Karpas-422 (cell line): ENCODE results near the gene ZRANB1. TPM values are rescaled to one million over a fixed set of nuclear protein-coding genes. Genes with fewer than 3 reads are reported as not detected.
"Not testable (repeated sequence)": the region's sequence is repeated elsewhere in the genome, so short reads cannot be mapped to it uniquely, and the experiment has no call there.

Experiments used
- DNase-seq: peaks from one replicate; pipeline ENCODE4 v3.0.0-alpha.2; 2015
- H2AFZ ChIP-seq: fragments of 200-600 bp; sonication (generic); 2 replicates; pipeline ENCODE4 v1.6.1; 2014; ENCODE audit warnings: antibody characterized with exemption, low read length, mixed read lengths
- H3K27ac ChIP-seq: fragments of 200-600 bp; sonication (generic); 2 replicates; pipeline ENCODE4 v1.5.1; 2014; ENCODE audit warnings: mild to moderate bottlenecking, low read length, moderate library complexity
- H3K27me3 ChIP-seq: fragments of 200-600 bp; sonication (generic); 2 replicates; pipeline ENCODE4 v1.6.1; 2014; ENCODE audit warnings: low read length, mixed read lengths
- H3K36me3 ChIP-seq: fragments of 200-600 bp; sonication (generic); 2 replicates; pipeline ENCODE4 v1.6.1; 2014; ENCODE audit warnings: low read length, mixed read lengths; ENCODE audit not compliant: insufficient read depth
- H3K4me1 ChIP-seq: fragments of 200-600 bp; sonication (generic); 2 replicates; pipeline ENCODE4 v1.6.1; 2014; ENCODE audit warnings: mild to moderate bottlenecking, low read length, mixed read lengths
- H3K4me2 ChIP-seq: fragments of 200-600 bp; sonication (generic); 2 replicates; pipeline ENCODE4 v1.6.1; 2014; ENCODE audit warnings: low read length, low read depth, mild to moderate bottlenecking; ENCODE audit not compliant: poor library complexity, severe bottlenecking
- H3K4me3 ChIP-seq: fragments of 200-600 bp; sonication (generic); 2 replicates; pipeline ENCODE4 v1.5.1; 2014; ENCODE audit warnings: mild to moderate bottlenecking, antibody characterized with exemption, low read length, mixed read lengths
- H3K79me2 ChIP-seq: fragments of 200-600 bp; sonication (generic); 2 replicates; pipeline ENCODE4 v1.6.1; 2014; ENCODE audit warnings: mild to moderate bottlenecking, low read length, mixed read lengths
- H3K9ac ChIP-seq: fragments of 200-600 bp; sonication (generic); 2 replicates; pipeline ENCODE4 v1.6.0; 2014; ENCODE audit warnings: low read length
- H3K9me2 ChIP-seq: fragments of 200-600 bp; sonication (generic), shearing (Covaris generic); replicated peaks from 2 replicates; pipeline ENCODE4 v1.6.0; 2014; ENCODE audit warnings: mild to moderate bottlenecking, low read length, moderate library complexity; ENCODE audit not compliant: insufficient read depth
- H3K9me3 ChIP-seq: fragments of 300-700, 200-600 bp; sonication (generic); 2 replicates; pipeline ENCODE4 v1.6.1; 2014; ENCODE audit warnings: low read length, mixed read lengths
- H4K20me1 ChIP-seq: fragments of 200-600 bp; sonication (generic); 2 replicates; pipeline ENCODE4 v1.6.1; 2014; ENCODE audit warnings: mild to moderate bottlenecking, antibody characterized with exemption, low read length, low read depth; ENCODE audit not compliant: insufficient read depth
- total RNA-seq: library from RNA; depleted of rRNA; stranded (reverse); fragments of >200 nt; shearing (Covaris generic); gene quantifications from 2 replicates; pipeline ENCODE4 v1.2.3, GENCODE V29; 2014; ENCODE audit warnings: low replicate concordance

ZRANB1 gene
- total RNA-seq, 1 experiment from 2014 or later = 13.1 TPM

- H3K4me1 ChIP-seq = no peaks in the 10 kb centered on the region; the same call in 1 of the 2 replicates
- no peak overlapping the region for H2AFZ ChIP-seq
- no peaks in the 10 kb centered on the region for H3K36me3 ChIP-seq
- no peak overlapping the region for H3K27ac ChIP-seq
- no peak overlapping the region for H3K9ac ChIP-seq
- H3K27me3 ChIP-seq = no peaks in the 10 kb centered on the region
- DNase-seq = no peak
- H3K9me2 ChIP-seq = no peaks in the 10 kb centered on the region
- no peak overlapping the region for H3K4me3 ChIP-seq
- H3K4me2 ChIP-seq = no peak overlapping the region
- no peaks in the 10 kb centered on the region for H3K79me2 ChIP-seq
- no peaks in the 10 kb centered on the region for H4K20me1 ChIP-seq
- no peaks in the 10 kb centered on the region for H3K9me3 ChIP-seq
These were observed 37.1 kb upstream of the ZRANB1 start for GRCh38 chr10:124904796-124905195.

GRCh38 chr10:124906551-124907001 lies 35.3 kb upstream of the ZRANB1 start:
- Histone ChIP-seq H3K4me1 (no peaks in the 10 kb centered on the region; the same call in 1 of the 2 replicates), H4K20me1 (no peaks in the 10 kb centered on the region), H3K4me3 (no peak overlapping the region), H3K9ac (no peak overlapping the region), H3K9me3 (no peaks in the 10 kb centered on the region), H3K36me3 (no peaks in the 10 kb centered on the region), H3K27me3 (no peaks in the 10 kb centered on the region), H3K9me2 (no peaks in the 10 kb centered on the region), H3K27ac (no peak overlapping the region), H3K4me2 (no peak overlapping the region), H3K79me2 (no peaks in the 10 kb centered on the region), H2AFZ (no peak overlapping the region)
- no peak for DNase-seq

GRCh38 chr10:124909563-124909962 lies 32.4 kb upstream of the ZRANB1 start:
- DNase-seq = no peak
- Histone ChIP-seq H3K9ac (no peak overlapping the region), H4K20me1 (no peaks in the 10 kb centered on the region), H2AFZ (no peak overlapping the region), H3K79me2 (no peaks in the 10 kb centered on the region), H3K4me2 (no peak overlapping the region), H3K36me3 (no peaks in the 10 kb centered on the region), H3K4me3 (no peak overlapping the region), H3K27ac (no peak overlapping the region), H3K27me3 (no peaks in the 10 kb centered on the region), H3K9me2 (no peaks in the 10 kb centered on the region), H3K9me3 (no peaks in the 10 kb centered on the region), H3K4me1 (no peaks in the 10 kb centered on the region; the same call in 1 of the 2 replicates)

- Histone ChIP-seq H3K9me3 (no peaks in the 10 kb centered on the region), H3K4me3 (no peak overlapping the region), H3K79me2 (no peaks in the 10 kb centered on the region), H3K4me2 (no peak overlapping the region), H3K4me1 (peaks cover 8% of the 10 kb centered on the region), H3K9me2 (no peaks in the 10 kb centered on the region), H2AFZ (no peak overlapping the region), H3K36me3 (no peaks in the 10 kb centered on the region), H3K27ac (no peak overlapping the region), H3K27me3 (no peaks in the 10 kb centered on the region), H4K20me1 (no peaks in the 10 kb centered on the region), H3K9ac (no peak overlapping the region)
- DNase-seq = no peak
These were observed 30.5 kb upstream of the ZRANB1 start for GRCh38 chr10:124911124-124912067.

- Histone ChIP-seq H3K4me3 (no peak overlapping the region), H3K27ac (no peak overlapping the region), H2AFZ (no peak overlapping the region), H4K20me1 (no peaks in the 10 kb centered on the region), H3K9ac (no peak overlapping the region), H3K36me3 (no peaks in the 10 kb centered on the region), H3K9me3 (no peaks in the 10 kb centered on the region), H3K27me3 (no peaks in the 10 kb centered on the region), H3K4me1 (peaks cover 8% of the 10 kb centered on the region), H3K9me2 (no peaks in the 10 kb centered on the region), H3K79me2 (peaks cover under 1% of the 10 kb centered on the region), H3K4me2 (no peak overlapping the region)
- DNase-seq = peak; percentile 15
These were observed 29.6 kb upstream of the ZRANB1 start for GRCh38 chr10:124912101-124912886.

- no peak overlapping the region for H3K4me2 ChIP-seq
- no peak overlapping the region for H2AFZ ChIP-seq
- peaks cover 10% of the 10 kb centered on the region for H3K4me1 ChIP-seq
- H3K27ac ChIP-seq = no peak overlapping the region
- no peaks in the 10 kb centered on the region for H3K36me3 ChIP-seq
- H3K9me2 ChIP-seq = no peaks in the 10 kb centered on the region
- H3K4me3 ChIP-seq = no peak overlapping the region
- H3K79me2 ChIP-seq = peaks cover 9% of the 10 kb centered on the region
- no peaks in the 10 kb centered on the region for H3K27me3 ChIP-seq
- no peak overlapping the region for H3K9ac ChIP-seq
- no peaks in the 10 kb centered on the region for H3K9me3 ChIP-seq
- DNase-seq = peak; percentile 24
- no peaks in the 10 kb centered on the region; the same call in 1 of the 2 replicates for H4K20me1 ChIP-seq
These were observed 28.8 kb upstream of the ZRANB1 start for GRCh38 chr10:124913167-124913566.

GRCh38 chr10:124914398-124914797 lies 27.5 kb upstream of the ZRANB1 start:
- Histone ChIP-seq H3K79me2 (peaks cover 22% of the 10 kb centered on the region), H3K4me1 (peaks cover 22% of the 10 kb centered on the region)
- not testable (repeated sequence) for H3K9me2 ChIP-seq, H3K4me2 ChIP-seq, H3K9ac ChIP-seq, H3K4me3 ChIP-seq, H4K20me1 ChIP-seq, H3K27ac ChIP-seq, H2AFZ ChIP-seq, DNase-seq, H3K27me3 ChIP-seq, H3K9me3 ChIP-seq, H3K36me3 ChIP-seq

- Histone ChIP-seq H3K9me2 (no peaks in the 10 kb centered on the region), H3K27me3 (no peaks in the 10 kb centered on the region), H2AFZ (no peak overlapping the region; the same call in 1 of the 2 replicates), H3K4me1 (peaks cover 33% of the 10 kb centered on the region), H3K36me3 (no peaks in the 10 kb centered on the region), H3K9me3 (no peaks in the 10 kb centered on the region), H3K4me3 (peak overlapping the region; percentile 86), H3K27ac (peak overlapping the region; percentile 30; the same call in 1 of the 2 replicates), H4K20me1 (peaks cover 10% of the 10 kb centered on the region), H3K79me2 (peaks cover 38% of the 10 kb centered on the region), H3K9ac (peak overlapping the region; percentile 90), H3K4me2 (peak overlapping the region; percentile 86)
- DNase-seq = no peak
These were observed 25.8 kb upstream of the ZRANB1 start for GRCh38 chr10:124916098-124916584.
